Astrocyte (in vitro differentiated cells and primary cell): Measurements from ENCODE around the gene UNC5C.

Experiments used
- EZH2 ChIP-seq: IDR thresholded peaks from 2 replicates; pipeline ENCODE4 v1.6.1; 2012; ENCODE audit warnings: mild to moderate bottlenecking, low read length, inconsistent platforms; ENCODE audit not compliant: insufficient read depth
- TF ChIP-seq, protein P1 (sequence below): IDR thresholded peaks from 2 replicates; pipeline ENCODE4 v1.5.1; 2011; ENCODE audit warnings: low read depth, mild to moderate bottlenecking, inconsistent platforms, low read length, moderate library complexity; ENCODE audit not compliant: insufficient read depth

DNA sequence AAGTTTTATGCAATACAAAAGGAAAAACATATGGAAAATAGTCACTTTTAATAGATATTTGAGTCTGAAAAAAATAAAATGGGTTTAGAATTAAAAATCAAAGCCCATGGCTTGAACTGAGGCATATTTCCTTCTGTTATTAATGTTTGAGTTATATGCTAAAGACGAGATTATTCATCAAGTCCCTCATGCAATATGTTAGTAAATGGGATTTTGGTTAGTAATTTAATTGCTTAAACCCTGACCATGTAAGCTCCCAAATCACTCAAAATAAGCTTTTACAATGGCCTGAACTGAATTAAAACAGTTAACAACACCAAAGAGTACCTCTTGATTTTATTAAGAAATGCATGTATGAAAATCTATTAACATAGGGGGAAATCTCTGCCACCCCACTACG lies 12.1 kb downstream of the UNC5C start:
- TF ChIP-seq, protein P1, sequence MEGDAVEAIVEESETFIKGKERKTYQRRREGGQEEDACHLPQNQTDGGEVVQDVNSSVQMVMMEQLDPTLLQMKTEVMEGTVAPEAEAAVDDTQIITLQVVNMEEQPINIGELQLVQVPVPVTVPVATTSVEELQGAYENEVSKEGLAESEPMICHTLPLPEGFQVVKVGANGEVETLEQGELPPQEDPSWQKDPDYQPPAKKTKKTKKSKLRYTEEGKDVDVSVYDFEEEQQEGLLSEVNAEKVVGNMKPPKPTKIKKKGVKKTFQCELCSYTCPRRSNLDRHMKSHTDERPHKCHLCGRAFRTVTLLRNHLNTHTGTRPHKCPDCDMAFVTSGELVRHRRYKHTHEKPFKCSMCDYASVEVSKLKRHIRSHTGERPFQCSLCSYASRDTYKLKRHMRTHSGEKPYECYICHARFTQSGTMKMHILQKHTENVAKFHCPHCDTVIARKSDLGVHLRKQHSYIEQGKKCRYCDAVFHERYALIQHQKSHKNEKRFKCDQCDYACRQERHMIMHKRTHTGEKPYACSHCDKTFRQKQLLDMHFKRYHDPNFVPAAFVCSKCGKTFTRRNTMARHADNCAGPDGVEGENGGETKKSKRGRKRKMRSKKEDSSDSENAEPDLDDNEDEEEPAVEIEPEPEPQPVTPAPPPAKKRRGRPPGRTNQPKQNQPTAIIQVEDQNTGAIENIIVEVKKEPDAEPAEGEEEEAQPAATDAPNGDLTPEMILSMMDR, result no peak
- no peak for TF ChIP-seq EZH2
